ENCODE measurements around the gene CDC42BPB.

Gene CDC42BPB

GRCh38 chr14:103021684-103022001 is 35.7 kb downstream of the CDC42BPB start:
- H3K4me3 ChIP-seq (ENCODE audit: low read depth, low read length) = no peak overlapping the region
- no peak for TF ChIP-seq CTCF (IDR thresholded peaks at IDR 0.05; ENCODE audit: control insufficient read depth, extremely low read depth, insufficient read depth)
- DNase-seq (ENCODE audit: low read depth) = no peak

GRCh38 chr14:103020271-103021170 is 36.8 kb downstream of the CDC42BPB start:
- no peak for TF ChIP-seq CTCF (IDR thresholded peaks at IDR 0.05; ENCODE audit: control insufficient read depth, extremely low read depth, insufficient read depth)
- DNase-seq (ENCODE audit: low read depth) = no peak

GRCh38 chr14:103019826-103020225 is 37.5 kb downstream of the CDC42BPB start:
- no peak overlapping the region for H3K4me3 ChIP-seq (ENCODE audit: low read depth, low read length)
- no peak for DNase-seq (ENCODE audit: low read depth)
- no peak for TF ChIP-seq CTCF (IDR thresholded peaks at IDR 0.05; ENCODE audit: control insufficient read depth, extremely low read depth, insufficient read depth)

More at GRCh38 chr14:103020271-103021170, 36.8 kb downstream of the CDC42BPB start:
- no peak overlapping the region for H3K4me3 ChIP-seq (ENCODE audit: low read depth, low read length)

GRCh38 chr14:103019236-103019635 is 38.1 kb downstream of the CDC42BPB start:
- no peak for DNase-seq (ENCODE audit: low read depth)
- H3K4me3 ChIP-seq (ENCODE audit: low read depth, low read length) = no peak overlapping the region
- TF ChIP-seq CTCF (IDR thresholded peaks at IDR 0.05; ENCODE audit: control insufficient read depth, extremely low read depth, insufficient read depth) = no peak

- H3K4me3 ChIP-seq (ENCODE audit: low read depth, low read length) = no peak overlapping the region
- no peak for TF ChIP-seq CTCF (IDR thresholded peaks at IDR 0.05; ENCODE audit: control insufficient read depth, extremely low read depth, insufficient read depth)
- DNase-seq (ENCODE audit: low read depth) = no peak
Observed at GRCh38 chr14:103016594-103016993, 40.8 kb downstream of the CDC42BPB start.

- H3K4me3 ChIP-seq (ENCODE audit: low read depth, low read length) = no peak overlapping the region
- DNase-seq (ENCODE audit: low read depth) = no peak
- no peak for TF ChIP-seq CTCF (IDR thresholded peaks at IDR 0.05; ENCODE audit: control insufficient read depth, extremely low read depth, insufficient read depth)
Observed at GRCh38 chr14:103016071-103016470, 41.3 kb downstream of the CDC42BPB start.

- no peak overlapping the region for H3K4me3 ChIP-seq (ENCODE audit: low read depth, low read length)
- no peak for DNase-seq (ENCODE audit: low read depth)
- no peak for TF ChIP-seq CTCF (IDR thresholded peaks at IDR 0.05; ENCODE audit: control insufficient read depth, extremely low read depth, insufficient read depth)
Observed at GRCh38 chr14:103015426-103015825, 41.9 kb downstream of the CDC42BPB start.

Measured in LNCaP clone FGC (cell line).